Measurements from ENCODE around the gene NDRG2. TPM values are rescaled to one million over a fixed set of nuclear protein-coding genes. Genes with fewer than 3 reads are reported as not detected.

Gene NDRG2
- total RNA-seq, 2 donors from 2014 or later = 133 to 178 TPM

DNA sequence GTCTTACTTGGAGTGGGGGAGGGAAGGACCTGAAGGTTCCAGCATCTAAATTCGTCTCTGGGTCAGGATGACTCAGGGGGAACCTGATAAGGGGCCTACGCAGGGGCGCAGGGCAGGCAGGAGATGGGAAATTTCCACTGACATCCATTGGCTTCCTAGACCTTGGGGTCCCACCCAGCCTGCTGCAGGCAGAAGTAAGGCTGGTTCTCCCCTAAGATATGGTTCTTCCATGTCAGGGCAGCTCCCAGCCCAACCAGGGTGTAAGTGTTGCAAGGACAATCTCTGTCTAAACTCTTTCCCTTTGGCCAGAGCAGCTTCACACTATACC is 2.1 kb upstream of the NDRG2 start:
- Histone ChIP-seq H3K4me3 (no peak overlapping the region), H3K27ac (peak overlapping the region in 2 of 4 donors; percentile 15 to 77), H3K4me1 (peaks cover 32% of the 10 kb centered on the region), H3K27me3 (no peaks in the 10 kb centered on the region), H3K36me3 (replicated peaks in 1 of 2; ENCODE audit: insufficient read depth in 1 of 2, low read depth in 2 of 2) (no peaks in the 10 kb centered on the region), H3K9me3 (no peaks in the 10 kb centered on the region)
- intact Hi-C loops (cut with DNase I) = no loop called here
- no peak for TF ChIP-seq POLR2A (IDR thresholded peaks at IDR 0.05)
- TF ChIP-seq, protein P1, sequence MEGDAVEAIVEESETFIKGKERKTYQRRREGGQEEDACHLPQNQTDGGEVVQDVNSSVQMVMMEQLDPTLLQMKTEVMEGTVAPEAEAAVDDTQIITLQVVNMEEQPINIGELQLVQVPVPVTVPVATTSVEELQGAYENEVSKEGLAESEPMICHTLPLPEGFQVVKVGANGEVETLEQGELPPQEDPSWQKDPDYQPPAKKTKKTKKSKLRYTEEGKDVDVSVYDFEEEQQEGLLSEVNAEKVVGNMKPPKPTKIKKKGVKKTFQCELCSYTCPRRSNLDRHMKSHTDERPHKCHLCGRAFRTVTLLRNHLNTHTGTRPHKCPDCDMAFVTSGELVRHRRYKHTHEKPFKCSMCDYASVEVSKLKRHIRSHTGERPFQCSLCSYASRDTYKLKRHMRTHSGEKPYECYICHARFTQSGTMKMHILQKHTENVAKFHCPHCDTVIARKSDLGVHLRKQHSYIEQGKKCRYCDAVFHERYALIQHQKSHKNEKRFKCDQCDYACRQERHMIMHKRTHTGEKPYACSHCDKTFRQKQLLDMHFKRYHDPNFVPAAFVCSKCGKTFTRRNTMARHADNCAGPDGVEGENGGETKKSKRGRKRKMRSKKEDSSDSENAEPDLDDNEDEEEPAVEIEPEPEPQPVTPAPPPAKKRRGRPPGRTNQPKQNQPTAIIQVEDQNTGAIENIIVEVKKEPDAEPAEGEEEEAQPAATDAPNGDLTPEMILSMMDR (IDR thresholded peaks at IDR 0.05) = no peak
- WGBS, 2 donors = 25 to 44% methylated on average over 3 of the region's 3 CpGs
- no peak for DNase-seq
- ATAC-seq = no peak

DNA sequence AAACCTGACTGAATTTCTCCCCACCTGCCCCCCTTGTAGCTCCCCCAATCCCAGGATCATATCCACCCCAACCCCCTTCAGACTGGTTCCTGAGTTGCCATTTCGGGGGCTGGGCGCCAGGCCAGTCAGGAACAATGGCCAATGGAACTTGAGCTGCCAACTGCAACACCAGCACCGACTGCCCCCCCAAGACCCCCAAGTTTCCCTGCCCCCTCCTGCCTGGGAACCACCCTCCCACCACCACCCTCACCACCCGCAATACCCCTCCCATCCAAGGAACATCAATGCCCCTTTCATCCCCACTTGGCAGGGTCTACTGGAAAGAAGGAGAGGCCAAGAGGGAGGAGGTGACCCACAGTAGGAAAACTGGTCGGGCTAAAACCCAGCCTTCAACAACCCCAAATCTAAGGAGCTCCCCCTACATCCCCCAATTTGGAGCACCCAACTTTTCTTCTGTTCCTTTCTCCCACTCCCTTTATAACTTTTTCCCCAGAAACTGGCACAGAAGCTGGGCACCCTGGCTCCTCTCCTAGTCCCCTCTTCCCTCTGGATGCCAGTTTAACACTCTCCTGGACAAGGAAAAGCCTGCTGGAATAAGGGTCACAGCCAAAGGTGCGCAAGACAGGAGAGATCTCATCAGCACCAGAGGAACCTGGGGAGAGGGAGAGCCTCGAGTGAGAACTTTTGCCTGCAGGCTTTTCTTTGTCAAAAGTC is 1.6 kb upstream of the NDRG2 start:
- ATAC-seq (no peak), DNase-seq (no peak)
- no peak for TF ChIP-seq POLR2A (IDR thresholded peaks at IDR 0.05)
- TF ChIP-seq, protein P1 (IDR thresholded peaks at IDR 0.05) = no peak
- 53 to 59% methylated on average over 5 to 7 of the region's 7 CpGs for WGBS, 2 donors
- H3K9me3 ChIP-seq = no peaks in the 10 kb centered on the region
- peaks cover 33% of the 10 kb centered on the region for H3K4me1 ChIP-seq
- peak overlapping the region; percentile 69 to 77 (median 74) for H3K27ac ChIP-seq
- no peaks in the 10 kb centered on the region for H3K27me3 ChIP-seq
- intact Hi-C loops (cut with DNase I) = no loop called here
- H3K4me3 ChIP-seq = no peak overlapping the region
- no peaks in the 10 kb centered on the region for H3K36me3 ChIP-seq (replicated peaks in 1 of 2; ENCODE audit: insufficient read depth in 1 of 2, low read depth in 2 of 2)

DNA sequence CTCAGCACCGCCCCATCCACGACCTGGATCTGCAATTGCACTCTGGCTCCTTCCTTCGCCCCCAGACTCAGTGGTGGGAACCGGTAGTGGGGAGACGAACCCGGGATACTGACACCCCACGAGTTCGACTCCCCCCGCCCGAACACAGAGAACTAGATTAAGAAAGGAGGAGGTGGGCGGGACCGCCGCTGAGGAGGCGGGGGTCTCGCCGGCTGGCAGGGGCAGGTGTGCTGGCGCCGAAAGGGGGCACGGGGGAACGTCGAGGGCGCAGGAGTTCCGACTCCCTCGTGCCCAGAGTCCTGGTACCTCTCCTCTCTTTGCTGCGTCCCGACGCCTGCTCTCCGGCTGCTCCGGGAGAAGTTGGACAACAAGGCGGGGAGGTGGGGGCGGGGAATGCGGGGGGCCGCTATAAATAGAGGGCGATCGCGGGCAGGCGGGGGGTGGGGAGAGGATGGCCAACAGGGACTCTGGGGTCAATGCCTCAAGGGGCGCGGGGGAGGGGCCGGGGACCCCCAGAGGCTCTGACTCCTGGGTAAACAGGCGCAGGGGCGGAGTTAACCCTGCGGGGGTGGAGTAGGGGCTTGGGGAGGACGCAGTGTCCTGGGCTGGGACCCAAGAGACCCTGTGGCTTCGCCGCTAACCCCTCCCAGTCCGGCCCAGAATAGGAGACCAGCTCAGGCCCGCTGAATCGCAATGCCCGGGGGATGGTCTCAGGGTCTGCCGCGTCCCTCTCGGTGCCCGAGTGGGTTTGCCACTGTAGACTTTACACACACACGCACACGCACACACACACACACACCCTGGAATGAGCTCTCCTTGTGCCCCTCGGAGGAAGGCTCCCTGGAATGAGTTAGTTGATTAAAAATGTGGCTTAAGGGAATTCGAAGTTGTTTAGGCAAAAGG is 761 bp upstream of the NDRG2 start:
- ATAC-seq = peak; percentile 27

DNA sequence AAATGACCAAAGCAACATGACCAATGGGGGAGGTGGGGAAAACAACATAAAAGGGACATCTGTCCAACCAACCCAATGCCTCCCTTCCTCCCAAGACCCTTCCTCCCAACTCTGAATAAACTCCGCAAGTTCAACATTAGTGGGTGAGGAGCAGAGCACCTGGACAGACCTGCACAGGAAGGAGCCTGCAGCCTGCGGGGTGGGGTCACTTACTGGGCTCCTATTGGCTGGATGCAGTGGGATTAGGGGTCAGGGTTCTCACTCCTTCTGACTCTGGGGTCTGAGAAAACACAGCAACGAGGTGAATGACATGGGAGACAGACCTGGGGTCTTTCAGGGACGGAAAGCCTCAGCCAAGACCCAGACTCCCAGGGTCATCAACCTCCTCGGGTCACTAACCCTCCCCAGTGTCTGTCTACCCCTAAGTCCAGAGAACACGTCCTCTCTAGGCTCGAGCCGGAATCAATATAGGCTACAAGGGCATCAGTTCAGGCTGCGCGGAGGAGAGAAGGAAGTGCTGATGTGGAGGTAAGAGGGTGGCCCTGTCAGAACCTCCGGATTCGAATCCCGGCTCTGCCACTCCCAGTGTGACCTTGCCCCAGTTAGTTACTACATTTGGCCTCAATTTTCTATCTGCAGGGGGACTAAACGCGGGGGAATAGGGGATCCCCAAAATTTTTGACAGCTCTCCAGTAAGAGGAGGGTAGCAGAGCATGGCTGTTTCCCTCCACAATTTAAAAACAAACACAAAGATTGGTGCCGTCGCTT is 860 bp downstream of the NDRG2 start:
- Histone ChIP-seq H3K4me1 (peaks cover 33% of the 10 kb centered on the region), H3K9me3 (no peaks in the 10 kb centered on the region), H3K27me3 (no peaks in the 10 kb centered on the region), H3K36me3 (replicated peaks in 1 of 2; ENCODE audit: insufficient read depth in 1 of 2, low read depth in 2 of 2) (peaks cover 0 to 7% of the 10 kb centered on the region in 2 donors), H3K4me3 (peak overlapping the region; percentile 26 to 46), H3K27ac (peak overlapping the region; percentile 69 to 77 (median 74))
- peak; percentile 36 for ATAC-seq
- WGBS, 2 donors = 9 to 13% methylated on average over 17 of the region's 17 CpGs
- DNase-seq = peak in 2 of 4 donors; percentile 39 to 41
- intact Hi-C loops (cut with DNase I) = no loop called here
- TF ChIP-seq POLR2A (IDR thresholded peaks at IDR 0.05) = no peak
- TF ChIP-seq, protein P1 (IDR thresholded peaks at IDR 0.05) = no peak

More for the DNA sequence above, 761 bp upstream of the NDRG2 start:
- Histone ChIP-seq H3K27me3 (no peaks in the 10 kb centered on the region), H3K9me3 (no peaks in the 10 kb centered on the region), H3K36me3 (replicated peaks in 1 of 2; ENCODE audit: insufficient read depth in 1 of 2, low read depth in 2 of 2) (no peaks in the 10 kb centered on the region), H3K27ac (peak overlapping the region; percentile 69 to 77 (median 74)), H3K4me3 (peak overlapping the region; percentile 26 to 46), H3K4me1 (peaks cover 33% of the 10 kb centered on the region)
- peak; percentile 47 to 69 (median 58) for DNase-seq
- intact Hi-C loops (cut with DNase I) = no loop called here
- no peak for TF ChIP-seq POLR2A (IDR thresholded peaks at IDR 0.05)
- TF ChIP-seq, protein P1 (IDR thresholded peaks at IDR 0.05) = peak in 1 of 7 experiments; percentile 12
- WGBS, 2 donors = 19 to 24% methylated on average over 22 to 34 of the region's 58 CpGs

Data from body of pancreas (tissue), 4 donors.